K562 treated with DMSO at 1 percent for 48 hours (cell line): Measurements from ENCODE around the gene TFE3. TPM values are rescaled to one million over a fixed set of nuclear protein-coding genes. Genes with fewer than 3 reads are reported as not detected.

ENCODE experiments used
- total RNA-seq: library from RNA; unstranded; fragments of 300-600 nt; gene quantifications from 2 replicates; pipeline ENCODE4 v1.2.3, GENCODE V29; 2022; ENCODE audit warnings: low replicate concordance; ENCODE audit errors: extremely low read depth

Gene TFE3, protein sequence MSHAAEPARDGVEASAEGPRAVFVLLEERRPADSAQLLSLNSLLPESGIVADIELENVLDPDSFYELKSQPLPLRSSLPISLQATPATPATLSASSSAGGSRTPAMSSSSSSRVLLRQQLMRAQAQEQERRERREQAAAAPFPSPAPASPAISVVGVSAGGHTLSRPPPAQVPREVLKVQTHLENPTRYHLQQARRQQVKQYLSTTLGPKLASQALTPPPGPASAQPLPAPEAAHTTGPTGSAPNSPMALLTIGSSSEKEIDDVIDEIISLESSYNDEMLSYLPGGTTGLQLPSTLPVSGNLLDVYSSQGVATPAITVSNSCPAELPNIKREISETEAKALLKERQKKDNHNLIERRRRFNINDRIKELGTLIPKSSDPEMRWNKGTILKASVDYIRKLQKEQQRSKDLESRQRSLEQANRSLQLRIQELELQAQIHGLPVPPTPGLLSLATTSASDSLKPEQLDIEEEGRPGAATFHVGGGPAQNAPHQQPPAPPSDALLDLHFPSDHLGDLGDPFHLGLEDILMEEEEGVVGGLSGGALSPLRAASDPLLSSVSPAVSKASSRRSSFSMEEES
- total RNA-seq, result not detected in 2 replicates

DNA sequence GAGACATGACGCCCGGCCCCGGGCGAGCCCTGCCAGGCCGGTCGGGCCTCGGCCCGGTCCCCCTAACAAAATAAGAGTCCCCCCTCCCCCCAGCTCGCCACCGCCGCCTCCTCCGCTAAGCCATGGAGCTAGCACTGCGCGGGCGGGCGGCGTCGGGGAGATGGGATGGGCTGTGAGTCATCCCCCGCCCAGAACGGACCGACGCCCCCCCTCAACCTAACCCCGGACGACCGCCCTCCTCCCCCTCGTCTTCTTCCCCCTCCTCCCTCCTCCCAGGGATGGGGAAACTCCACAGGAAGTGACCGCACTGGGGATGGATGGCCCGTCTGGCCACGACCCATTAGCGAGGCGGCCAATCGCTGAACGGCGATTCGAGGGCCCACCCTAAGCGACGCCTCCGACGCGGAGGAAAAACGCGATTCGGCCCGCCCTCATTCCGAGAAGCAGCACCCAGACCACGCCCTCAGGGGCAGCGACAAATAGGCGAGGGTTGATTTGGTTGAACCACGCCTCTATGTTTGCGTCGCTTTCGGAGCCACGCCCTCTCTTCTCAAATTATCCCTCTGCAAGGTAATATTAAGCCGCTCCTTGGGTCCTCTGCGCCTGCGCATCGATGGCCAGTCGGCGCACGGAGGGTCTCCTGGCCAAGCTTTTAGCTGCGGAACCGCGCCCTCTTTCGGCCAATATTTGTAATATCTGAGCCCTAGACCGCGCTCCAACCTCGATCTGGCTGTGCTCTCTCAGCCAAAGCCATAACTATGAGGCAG, at the start of gene TFE3:
TSS of gene TFE3 (minus strand) at position 138 of the 767 bp plus-strand sequence. CDS start at position 7, 131 bp downstream.

DNA sequence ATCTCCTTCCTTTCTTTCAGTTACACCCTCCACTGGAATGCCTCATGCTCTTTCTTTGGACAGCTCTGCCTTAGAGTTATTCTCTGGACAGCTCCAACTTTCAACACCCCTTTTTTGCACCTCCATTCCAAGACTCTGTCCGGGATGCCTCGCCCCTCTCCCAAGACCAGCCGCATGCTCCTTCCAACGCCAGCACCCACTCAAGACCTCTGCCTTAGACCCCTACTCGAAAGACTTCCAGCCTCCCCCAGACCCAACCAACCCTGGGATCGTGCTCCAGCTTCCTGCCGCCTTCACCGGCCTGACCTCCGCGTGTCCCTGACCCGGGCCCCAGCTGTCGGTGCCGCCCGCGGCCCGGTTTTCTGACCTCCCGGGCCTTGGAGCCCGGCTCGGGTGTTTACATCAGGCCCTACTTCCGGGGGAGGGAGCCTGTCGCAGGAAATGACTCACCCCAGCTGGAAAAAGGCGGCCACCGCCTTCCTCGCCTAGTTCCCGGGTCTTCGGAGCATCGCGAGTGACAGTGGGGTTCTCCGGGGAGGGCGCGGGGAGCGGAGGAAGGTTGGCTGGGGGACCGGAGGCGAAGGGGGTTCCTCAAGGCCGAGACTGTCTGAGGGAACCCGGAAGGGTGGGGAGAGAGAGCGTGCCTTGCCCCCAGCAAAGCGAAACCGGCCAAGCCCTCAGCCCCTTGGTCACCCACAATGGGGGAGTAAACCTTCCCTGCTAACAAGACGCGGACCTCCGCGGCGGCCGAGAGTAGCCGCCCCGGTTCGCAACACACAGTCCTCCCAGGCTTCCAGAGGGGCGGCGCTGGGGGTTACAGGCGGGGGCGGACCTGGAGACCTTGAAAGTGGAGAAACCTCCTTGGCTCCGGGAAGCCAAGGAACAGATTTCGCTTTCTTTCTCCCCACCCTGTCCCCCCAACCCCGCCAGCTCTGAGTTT, 36.6 kb upstream of the TFE3 start, which contains the start of gene WDR45:
TSS of gene WDR45 (minus strand) at position 399 of the 940 bp plus-strand sequence. CDS start 1,792 bp downstream, outside the sequence.

DNA sequence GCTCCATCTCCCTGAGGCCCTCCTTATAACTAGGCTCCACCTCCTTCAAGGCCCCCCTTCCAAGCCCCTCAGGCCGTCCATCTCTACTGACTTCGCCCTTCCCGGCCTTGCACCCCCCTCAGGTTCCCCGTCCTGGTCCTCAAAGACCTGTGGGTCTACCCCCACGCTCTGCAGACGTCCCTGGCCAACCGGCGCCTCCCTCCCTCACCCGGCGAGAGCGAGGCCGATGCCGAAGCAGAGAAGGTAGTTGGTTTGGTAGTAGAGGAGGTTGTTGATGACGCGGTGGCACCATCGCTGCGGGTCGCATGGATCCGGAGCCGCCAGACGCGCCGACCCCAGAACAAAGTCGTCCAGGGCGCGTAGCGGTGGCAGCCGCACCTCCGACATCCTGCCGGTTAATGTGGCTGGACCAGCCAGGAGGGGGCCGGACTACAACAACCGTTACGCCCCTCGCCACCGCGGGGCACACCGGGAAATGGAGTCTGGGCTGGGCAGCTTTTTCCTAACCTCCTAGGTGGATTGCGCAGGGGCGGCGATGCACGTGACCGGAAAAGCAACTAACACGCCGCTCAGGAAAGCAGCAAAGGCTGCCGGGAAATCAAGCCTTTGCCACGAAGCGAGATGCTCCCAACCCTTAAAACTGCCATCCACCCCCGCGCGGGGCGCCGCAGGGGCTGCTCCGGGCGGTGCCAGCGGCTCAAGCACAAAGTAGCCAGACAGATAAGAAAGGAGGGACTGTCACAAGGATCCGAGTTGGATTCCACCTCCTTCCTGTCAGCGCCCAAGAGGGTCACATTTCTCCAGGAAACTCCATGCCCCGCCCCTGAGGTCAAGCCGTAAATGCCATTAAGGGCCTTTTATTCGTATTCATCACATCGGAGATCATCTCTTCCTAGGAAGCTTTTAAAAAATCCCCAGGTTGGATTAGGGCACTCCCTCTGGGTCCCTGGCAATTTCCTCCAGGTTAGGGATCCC, 30.7 kb upstream of the TFE3 start, which contains the start of gene PRAF2:
TSS of gene PRAF2 (minus strand) at position 402 of the 975 bp plus-strand sequence. CDS start at position 387, 15 bp downstream.

DNA sequence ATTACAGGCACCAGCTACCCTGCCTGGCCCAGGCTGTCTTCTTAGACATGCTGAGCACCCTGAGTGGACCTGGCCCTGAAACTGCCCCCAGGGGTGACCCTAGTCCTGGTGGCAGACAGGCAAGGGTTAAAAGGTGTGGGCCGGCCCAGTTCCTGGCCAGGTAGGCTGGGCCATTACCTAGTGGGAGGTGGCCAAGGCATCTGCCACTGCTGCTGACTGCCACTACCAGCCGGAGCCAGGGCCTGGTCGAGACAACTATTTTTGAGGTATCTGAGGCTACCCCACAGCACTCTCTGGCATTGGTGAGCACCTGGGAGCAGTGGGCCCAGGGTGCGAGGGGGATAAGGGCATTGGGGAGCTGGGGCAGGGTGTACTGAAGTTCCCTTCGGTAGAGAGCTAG, 15.6 kb upstream of the TFE3 start, which contains the start of gene CCDC120:
TSS of gene CCDC120 (plus strand) at position 206 of the 400 bp plus-strand sequence. CDS start 3,043 bp downstream, outside the sequence.

DNA sequence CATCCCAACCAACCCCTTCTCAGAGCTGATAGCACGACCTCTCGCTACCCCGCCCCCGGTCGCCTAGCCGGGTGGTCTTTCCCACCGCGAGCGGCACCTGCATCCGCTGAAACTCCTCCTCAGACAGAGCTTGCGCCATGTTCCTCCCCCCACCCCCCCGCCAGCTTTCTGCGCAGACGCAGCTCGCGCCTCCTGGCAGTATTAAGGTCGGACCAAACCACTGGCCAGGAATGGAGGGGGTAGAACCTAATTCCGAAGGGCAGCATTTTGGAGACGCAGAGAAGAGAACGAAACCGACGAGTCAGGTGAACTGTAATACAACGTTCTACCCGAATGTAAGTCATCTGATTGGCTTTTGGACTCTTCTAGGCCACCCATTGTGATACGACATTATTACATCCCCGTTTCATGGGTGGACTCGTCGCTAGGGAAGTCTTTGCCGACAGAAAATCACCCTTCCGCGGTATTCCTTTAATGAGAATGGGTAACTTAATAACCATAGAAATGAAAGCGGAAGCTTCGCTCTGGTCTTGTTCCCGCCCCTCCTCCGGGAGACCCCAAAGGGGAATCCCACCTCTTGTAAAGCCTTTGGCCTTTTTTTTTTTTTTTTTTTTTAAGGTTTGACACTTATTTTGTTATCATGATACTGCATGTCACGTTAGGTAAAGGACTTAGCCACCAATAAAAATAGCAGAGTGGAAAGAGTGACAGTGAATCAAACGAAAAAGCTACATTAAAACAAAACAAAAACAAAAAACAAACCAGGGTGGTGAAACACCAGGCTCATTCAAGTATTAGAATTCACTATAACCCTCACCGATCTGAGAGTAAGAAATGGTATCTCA, 40.8 kb downstream of the TFE3 start, which contains the start of gene GRIPAP1:
TSS of gene GRIPAP1 (minus strand) at position 174 of the 845 bp plus-strand sequence. CDS start at position 139, 35 bp downstream.

Other genes starting within 250 kb of the TFE3 start
- gene HDAC6, start 241.3 kb downstream of the TFE3 start, total RNA-seq, result not detected in 2 replicates
- gene ERAS, start 216.8 kb downstream of the TFE3 start, total RNA-seq, result not detected in 2 replicates
- gene PCSK1N, start 207.7 kb downstream of the TFE3 start, total RNA-seq, result not detected in 2 replicates
- gene TIMM17B, start 145.6 kb downstream of the TFE3 start, total RNA-seq, result not detected in 2 replicates
- gene PQBP1, start 145.4 kb downstream of the TFE3 start, total RNA-seq, result 606 TPM in 1 of 2 replicates, not detected in the other
- gene SLC35A2, start 131.7 kb downstream of the TFE3 start, total RNA-seq, result not detected in 2 replicates
- gene PIM2, start 124.3 kb downstream of the TFE3 start, total RNA-seq, result not detected in 2 replicates
- not detected in 2 replicates for gene OTUD5, start 85.8 kb downstream of the TFE3 start, total RNA-seq
- gene KCND1, start 71.5 kb downstream of the TFE3 start, total RNA-seq, result not detected in 2 replicates
- gene GRIPAP1, start 41.1 kb downstream of the TFE3 start, total RNA-seq, result not detected in 2 replicates
- not detected in 2 replicates for gene CCDC120, start 15.6 kb upstream of the TFE3 start, total RNA-seq
- gene PRAF2, start 30.6 kb upstream of the TFE3 start, total RNA-seq, result not detected in 2 replicates
- not detected in 2 replicates for gene WDR45, start 36.5 kb upstream of the TFE3 start, total RNA-seq
- not detected in 2 replicates for gene GPKOW, start 80.4 kb upstream of the TFE3 start, total RNA-seq
- gene MAGIX, start 119.4 kb upstream of the TFE3 start, total RNA-seq, result not detected in 2 replicates
- gene PLP2, start 128.5 kb upstream of the TFE3 start, total RNA-seq, result not detected in 2 replicates
- gene PRICKLE3, start 143.0 kb upstream of the TFE3 start, total RNA-seq, result not detected in 2 replicates
- not detected in 2 replicates for gene SYP, start 156.8 kb upstream of the TFE3 start, total RNA-seq
- gene CACNA1F, start 190.0 kb upstream of the TFE3 start, total RNA-seq, result not detected in 2 replicates
- gene CCDC22, start 192.1 kb upstream of the TFE3 start, total RNA-seq, result not detected in 2 replicates
- not detected in 2 replicates for gene FOXP3, start 221.4 kb upstream of the TFE3 start, total RNA-seq
- gene PPP1R3F, start 226.4 kb upstream of the TFE3 start, total RNA-seq, result not detected in 2 replicates